Esophagus muscularis mucosa (tissue), 3 donors: ENCODE measurements around the gene NRARP.

Experiments used
- CTCF ChIP-seq, 3 experiments: fragments of 200-600 bp in 2 of 3; fragments of 450-650 bp in 1 of 3; sonication (generic) in 2 of 3; IDR thresholded peaks; one replicate each; pipeline ENCODE4 v1.5.1; 2017 to 2019; ENCODE audit warnings: antibody characterized with exemption in 3 of 3, mild to moderate bottlenecking in 2 of 3, moderate library complexity in 1 of 3
- POLR2A ChIP-seq: fragments of 450-650 bp; IDR thresholded peaks from one replicate; pipeline ENCODE4 v1.6.1; 2017; ENCODE audit warnings: antibody characterized with exemption, moderate library complexity, mild to moderate bottlenecking, low read depth

- TF ChIP-seq POLR2A (no peak), CTCF (IDR thresholded peaks at IDR 0.05) (no peak)
These were observed 7.5 kb upstream of the NRARP start for GRCh38 chr9:137309368-137310188.
